Endothelial cell (in vitro differentiated cells): ENCODE data around the gene CCNI2. TPM values are rescaled to one million over a fixed set of nuclear protein-coding genes. Genes with fewer than 3 reads are reported as not detected.

ENCODE experiments used
- DNase-seq: peaks from one replicate; pipeline ENCODE4 v3.0.0; 2021; ENCODE audit warnings: low spot score
- H3K27ac Mint-ChIP-seq: one replicate; pipeline ENCODE4 v1.8.0; 2021; ENCODE audit warnings: mixed read lengths, inconsistent platforms; ENCODE audit not compliant: unreplicated experiment
- H3K27me3 Mint-ChIP-seq: one replicate; pipeline ENCODE4 v1.8.0; 2021; ENCODE audit warnings: mild to moderate bottlenecking, moderate library complexity, mixed read lengths, inconsistent platforms; ENCODE audit not compliant: unreplicated experiment
- H3K36me3 Mint-ChIP-seq: one replicate; pipeline ENCODE4 v1.8.0; 2021; ENCODE audit warnings: mild to moderate bottlenecking, low read depth, mixed read lengths, inconsistent platforms; ENCODE audit not compliant: unreplicated experiment
- H3K4me1 Mint-ChIP-seq: one replicate; pipeline ENCODE4 v1.8.0; 2021; ENCODE audit warnings: mild to moderate bottlenecking, mixed read lengths, inconsistent platforms; ENCODE audit not compliant: unreplicated experiment
- H3K4me3 Mint-ChIP-seq: one replicate; pipeline ENCODE4 v1.8.0; 2021; ENCODE audit warnings: mild to moderate bottlenecking, mixed read lengths, inconsistent platforms; ENCODE audit not compliant: unreplicated experiment
- H3K9me3 Mint-ChIP-seq: one replicate; pipeline ENCODE4 v1.8.0; 2021; ENCODE audit warnings: mixed read lengths, inconsistent platforms; ENCODE audit not compliant: unreplicated experiment
- CTCF ChIP-seq: fragments of 200-600 bp; sonication (generic); IDR thresholded peaks from one replicate; pipeline ENCODE4 v1.5.0; 2021; ENCODE audit warnings: antibody characterized with exemption; ENCODE audit not compliant: unreplicated experiment
- total RNA-seq: library from RNA; stranded (reverse); fragmentation: NEBNext Ultra II Directional; extraction: Animal tissue kit (Norgen Biotek cat#: 25700); gene quantifications from one replicate; pipeline ENCODE4 v1.2.1, GENCODE V29; 2021; ENCODE audit not compliant: unreplicated experiment

The CCNI2 gene
- total RNA-seq, 1 donor from 2014 or later: not detected

GRCh38 chr5:132765311-132766019 is 18.2 kb downstream of the CCNI2 start:
- Mint-ChIP-seq H3K36me3 (peaks cover 19% of the 10 kb centered on the region), H3K27ac (no peak overlapping the region), H3K9me3 (no peaks in the 10 kb centered on the region), H3K27me3 (peaks cover 8% of the 10 kb centered on the region), H3K4me1 (peaks cover 12% of the 10 kb centered on the region), H3K4me3 (no peak overlapping the region)
- TF ChIP-seq CTCF: no peak
- DNase-seq: no peak

GRCh38 chr5:132766020-132766805 is 19.0 kb downstream of the CCNI2 start:
- no peak overlapping the region for H3K4me3 Mint-ChIP-seq
- H3K9me3 Mint-ChIP-seq: no peaks in the 10 kb centered on the region
- H3K36me3 Mint-ChIP-seq: peaks cover 14% of the 10 kb centered on the region
- peaks cover 15% of the 10 kb centered on the region for H3K4me1 Mint-ChIP-seq
- no peak overlapping the region for H3K27ac Mint-ChIP-seq
- no peak for DNase-seq
- TF ChIP-seq CTCF: no peak
- H3K27me3 Mint-ChIP-seq: peaks cover 8% of the 10 kb centered on the region

- H3K36me3 Mint-ChIP-seq: peaks cover 13% of the 10 kb centered on the region
- H3K27me3 Mint-ChIP-seq: peaks cover 8% of the 10 kb centered on the region
- H3K4me3 Mint-ChIP-seq: no peak overlapping the region
- peaks cover 15% of the 10 kb centered on the region for H3K4me1 Mint-ChIP-seq
- no peak overlapping the region for H3K27ac Mint-ChIP-seq
- no peak for DNase-seq
- TF ChIP-seq CTCF: no peak
- H3K9me3 Mint-ChIP-seq: no peaks in the 10 kb centered on the region
Measured at GRCh38 chr5:132766806-132767055, 19.5 kb downstream of the CCNI2 start.

- DNase-seq: no peak
- Mint-ChIP-seq H3K27ac (no peak overlapping the region), H3K4me1 (peaks cover 15% of the 10 kb centered on the region), H3K9me3 (no peaks in the 10 kb centered on the region), H3K36me3 (peaks cover 13% of the 10 kb centered on the region), H3K27me3 (peaks cover 8% of the 10 kb centered on the region), H3K4me3 (no peak overlapping the region)
- no peak for TF ChIP-seq CTCF
Measured at GRCh38 chr5:132767150-132767549, 19.9 kb downstream of the CCNI2 start.

GRCh38 chr5:132768485-132768868 is 21.3 kb downstream of the CCNI2 start:
- Mint-ChIP-seq H3K27me3 (peaks cover 8% of the 10 kb centered on the region), H3K4me1 (peaks cover 15% of the 10 kb centered on the region), H3K4me3 (no peak overlapping the region), H3K9me3 (no peaks in the 10 kb centered on the region), H3K27ac (no peak overlapping the region), H3K36me3 (peaks cover 8% of the 10 kb centered on the region)
- no peak for TF ChIP-seq CTCF
- no peak for DNase-seq
